ENCODE results near the gene C1QTNF8.

The C1QTNF8 gene, protein sequence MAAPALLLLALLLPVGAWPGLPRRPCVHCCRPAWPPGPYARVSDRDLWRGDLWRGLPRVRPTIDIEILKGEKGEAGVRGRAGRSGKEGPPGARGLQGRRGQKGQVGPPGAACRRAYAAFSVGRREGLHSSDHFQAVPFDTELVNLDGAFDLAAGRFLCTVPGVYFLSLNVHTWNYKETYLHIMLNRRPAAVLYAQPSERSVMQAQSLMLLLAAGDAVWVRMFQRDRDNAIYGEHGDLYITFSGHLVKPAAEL

DNA sequence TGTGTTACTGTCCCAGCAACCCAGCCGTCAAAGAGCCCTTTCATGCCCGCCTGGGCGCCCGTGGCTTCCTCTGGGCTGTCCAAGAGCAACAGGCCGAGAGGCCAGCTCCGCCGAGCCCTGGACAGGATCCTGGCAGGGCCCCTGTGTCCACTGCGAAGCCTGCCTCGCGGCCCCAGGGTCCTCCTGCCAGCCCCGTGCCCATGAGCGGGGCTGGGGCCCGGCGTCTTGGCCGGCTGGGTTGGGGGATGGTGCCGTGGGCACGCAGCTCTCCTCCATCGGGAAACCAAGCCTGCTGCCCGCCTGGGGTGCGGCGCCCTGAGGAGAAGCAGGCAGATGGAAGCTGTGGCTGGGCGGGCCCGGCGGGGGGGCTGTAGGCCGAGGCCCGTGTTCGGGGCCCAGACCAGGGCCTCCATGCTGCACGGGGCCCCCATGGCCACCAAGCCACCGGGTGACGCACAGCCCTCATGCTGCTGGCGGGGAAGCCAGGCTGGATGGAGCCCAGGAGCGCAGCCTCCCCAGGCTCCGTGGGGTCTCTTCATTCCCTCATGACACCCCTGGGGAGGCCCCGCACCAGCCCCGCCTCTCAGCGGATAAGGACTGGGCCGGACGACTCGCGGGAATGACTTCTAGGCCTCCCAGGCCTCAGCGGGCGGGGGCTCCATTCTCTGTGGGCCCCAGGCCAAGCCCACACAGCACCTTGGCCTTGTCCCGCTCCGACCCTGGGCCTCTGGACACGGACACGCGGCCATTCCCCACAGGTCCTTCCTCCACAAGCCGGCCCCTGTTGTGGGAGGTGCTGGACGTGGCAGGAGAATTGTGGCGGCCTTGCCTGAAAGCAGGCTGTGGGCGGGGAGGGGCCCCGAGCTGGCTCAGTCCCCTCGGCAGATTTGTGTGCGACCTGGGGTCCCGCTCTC lies at the start of gene C1QTNF8:
Gene C1QTNF8, minus strand, starts transcription at position 76 of the 914 bp plus-strand sequence. CDS start 1,322 bp downstream, outside the sequence.
- DNase-seq: no peak

DNA sequence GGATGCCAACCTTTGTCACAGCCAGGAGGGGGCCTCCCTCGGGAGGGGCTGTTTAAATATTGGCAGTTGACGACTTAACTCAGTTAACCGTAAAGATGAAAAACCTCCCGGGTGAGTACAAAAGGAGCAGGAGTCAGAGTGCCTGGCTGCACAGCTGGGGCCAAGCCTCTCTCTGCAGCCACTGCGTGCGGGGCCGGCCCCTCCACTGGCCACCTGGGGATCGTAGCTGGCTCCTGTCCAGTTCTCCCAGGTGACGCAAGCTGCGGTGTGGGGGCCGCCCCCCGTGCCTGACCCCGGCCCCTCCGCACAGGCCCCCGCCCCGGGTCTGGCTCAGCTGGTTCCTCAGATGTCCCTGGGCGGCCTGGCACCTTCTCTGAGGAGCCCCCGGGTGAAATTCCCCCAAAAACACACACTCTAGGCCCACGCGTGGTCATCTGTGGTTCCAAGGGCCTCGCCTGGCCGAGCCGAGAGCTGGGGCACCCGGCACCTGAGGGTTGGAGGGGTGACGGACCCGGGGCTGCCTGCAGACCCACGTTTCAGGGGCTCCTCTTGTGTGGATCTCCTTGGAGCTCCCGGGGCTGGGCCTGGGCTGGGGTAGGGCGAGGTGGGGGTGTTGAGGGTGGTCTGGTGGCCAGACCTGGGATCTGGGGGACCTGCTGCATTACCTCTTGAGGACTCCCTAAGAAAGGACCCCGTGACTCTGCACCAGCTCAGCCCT lies 49.5 kb upstream of the C1QTNF8 start:
- DNase-seq: no peak

DNA sequence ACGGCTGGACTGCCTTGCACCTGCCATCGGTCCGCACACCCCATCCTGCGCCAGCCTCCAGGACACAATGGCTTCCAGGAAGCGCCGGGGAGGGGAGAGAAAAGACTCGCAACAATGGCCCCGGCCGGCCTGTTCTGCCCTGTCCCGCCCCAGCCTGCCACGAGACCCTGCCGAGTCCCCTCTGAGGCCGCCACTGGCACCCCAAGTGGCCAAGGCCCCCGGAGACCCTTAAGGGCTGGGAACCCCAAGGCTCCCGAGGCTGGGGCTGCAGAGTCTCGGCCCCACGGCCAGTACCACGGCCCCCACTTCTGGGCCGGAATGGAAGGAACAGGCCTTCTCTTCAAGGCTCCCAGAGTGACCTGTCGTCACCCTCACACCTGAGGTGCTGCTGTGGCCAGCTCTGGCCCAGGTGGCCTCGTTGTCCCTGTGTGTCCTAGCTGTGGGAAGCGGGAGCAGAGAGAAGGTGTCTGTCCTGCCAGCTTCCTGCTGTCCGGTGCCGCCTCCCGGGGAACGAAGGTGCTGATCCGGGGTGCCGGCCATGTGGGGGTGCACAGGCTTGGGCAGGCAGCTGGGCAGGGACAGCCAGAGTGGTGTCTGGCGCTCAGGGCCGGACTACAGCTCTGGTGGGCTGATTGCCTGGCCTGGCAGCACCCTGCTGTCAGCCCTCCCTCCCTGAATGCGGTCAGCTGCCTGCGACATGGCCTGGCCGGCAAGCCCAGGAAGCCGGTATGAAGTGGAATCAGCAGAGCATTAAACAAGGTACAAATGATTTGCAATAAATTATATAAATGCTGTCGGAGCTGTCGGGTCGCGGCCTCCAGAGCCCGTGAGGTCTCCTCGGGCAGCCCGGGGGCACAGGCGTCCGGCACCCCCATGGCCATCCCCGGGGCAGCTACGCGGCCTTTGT lies 48.7 kb upstream of the C1QTNF8 start:
- DNase-seq: no peak

DNA sequence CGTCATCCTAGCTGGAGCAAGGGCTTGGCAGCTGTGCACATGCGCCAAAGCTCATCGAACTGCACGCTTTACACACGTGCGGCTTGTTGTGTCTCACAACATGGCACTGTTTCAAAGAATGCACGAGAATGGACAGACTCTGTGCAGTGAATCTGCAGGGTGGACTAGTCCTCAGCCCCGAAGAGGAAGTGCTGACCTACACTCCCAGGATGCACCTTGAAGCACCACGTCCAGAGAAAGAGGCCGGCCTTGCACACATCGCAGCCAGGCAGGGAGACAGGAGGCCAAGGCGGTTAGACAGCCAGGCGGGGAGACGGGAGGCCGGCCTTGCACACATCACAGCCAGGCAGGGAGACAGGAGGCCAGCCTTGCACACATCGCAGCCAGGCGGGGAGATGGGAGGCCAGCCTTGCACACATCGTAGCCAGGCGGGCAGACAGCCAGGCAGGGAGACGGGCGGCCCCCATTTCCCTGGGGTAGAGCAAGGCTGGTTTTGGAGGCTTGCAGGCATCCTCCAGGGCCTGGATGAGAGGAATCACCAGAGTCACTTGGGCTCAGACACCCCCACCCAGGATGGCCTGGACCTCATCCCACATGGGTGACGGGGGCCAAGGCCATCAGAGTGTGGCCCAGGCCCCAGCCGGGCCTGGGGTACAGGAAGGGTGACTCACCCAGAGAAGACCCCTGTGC lies 47.9 kb upstream of the C1QTNF8 start:
- no peak for DNase-seq

DNA sequence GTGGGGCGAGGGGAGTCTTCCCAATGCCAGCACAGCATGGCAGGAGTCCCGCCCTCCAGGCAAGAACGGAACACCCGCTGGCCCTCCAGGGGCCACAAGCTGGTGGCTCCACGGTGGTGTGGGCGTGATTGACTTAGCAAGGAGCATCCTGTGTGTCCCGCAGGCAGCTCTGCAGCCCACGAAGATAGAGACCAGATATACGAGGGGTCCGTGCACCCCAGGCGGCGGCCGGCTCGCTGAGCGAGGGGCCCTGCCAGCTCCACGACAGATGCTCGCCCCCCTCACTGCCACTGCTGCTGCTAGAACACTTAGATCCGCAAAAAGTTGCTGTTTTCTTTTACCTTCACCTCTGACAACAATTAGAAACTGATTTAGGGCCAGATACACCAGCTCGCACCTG lies 46.9 kb upstream of the C1QTNF8 start:
- no peak for DNase-seq

DNA sequence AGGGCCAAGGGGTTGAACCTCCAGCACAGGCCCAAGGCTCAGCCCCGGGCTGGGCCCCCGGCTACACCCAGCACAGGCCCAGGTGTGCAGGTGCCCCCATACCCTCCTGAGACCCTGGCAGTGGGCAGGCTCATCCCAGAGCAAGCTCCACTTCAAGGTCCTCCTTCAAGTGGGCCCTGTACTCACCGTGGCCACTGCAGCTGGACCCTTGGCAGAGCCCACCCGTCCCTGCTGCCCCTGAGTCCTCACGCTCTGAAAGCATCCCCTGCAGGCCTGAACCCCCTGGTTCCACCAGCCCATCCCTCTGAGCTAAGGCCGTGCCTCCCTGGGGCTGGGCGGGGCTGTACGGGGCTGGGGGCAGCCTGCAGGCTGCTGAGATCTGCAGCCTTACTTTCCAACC lies 45.7 kb upstream of the C1QTNF8 start:
- no peak for DNase-seq

DNA sequence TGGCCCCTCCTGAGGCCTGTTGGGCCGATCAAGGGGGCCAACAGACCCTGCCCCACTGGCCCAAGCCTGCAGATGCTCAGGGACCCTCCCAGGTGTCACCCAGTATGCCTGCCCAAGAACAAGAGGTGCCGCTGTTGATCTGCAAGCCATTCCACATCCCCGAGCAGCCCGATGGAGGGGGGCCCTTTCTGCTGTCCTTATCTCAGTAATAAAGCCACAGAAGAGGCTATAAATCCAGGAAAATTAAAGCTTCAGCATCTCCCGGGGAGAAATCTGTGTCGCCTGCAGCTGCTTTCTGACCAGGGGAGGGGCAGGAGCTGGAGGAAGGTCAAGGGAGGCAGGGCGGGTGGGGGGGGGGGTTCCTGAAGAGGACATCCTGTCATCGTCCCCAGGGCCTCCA lies 45.1 kb upstream of the C1QTNF8 start:
- DNase-seq: no peak

DNA sequence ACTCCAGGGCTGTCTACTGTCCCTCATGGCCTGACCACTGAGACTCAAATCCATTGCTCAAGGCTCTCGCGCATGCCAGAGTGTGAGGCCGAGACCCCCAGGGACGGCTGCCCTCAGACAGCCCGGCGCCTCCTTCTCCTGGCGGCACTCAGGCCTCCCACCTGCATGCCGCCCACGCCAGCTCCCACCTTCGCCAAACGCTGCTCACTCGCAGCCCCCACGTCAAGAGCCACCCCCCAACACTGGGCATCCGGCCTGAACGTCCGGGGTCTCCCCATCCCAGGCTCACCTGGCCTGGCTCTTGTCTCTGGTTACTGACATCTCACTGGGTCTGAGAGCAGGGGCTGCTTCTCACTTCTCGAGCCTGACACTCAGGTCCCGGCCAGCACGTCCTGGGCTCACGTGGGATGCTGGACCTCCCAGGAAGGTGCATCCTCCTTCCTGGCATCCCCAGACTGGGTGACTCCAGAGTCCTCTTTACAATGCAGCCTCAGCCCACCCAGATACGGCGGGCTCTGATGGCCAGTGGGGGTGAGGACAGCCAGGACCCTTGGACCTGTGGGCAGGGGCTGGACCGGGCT lies 44.6 kb upstream of the C1QTNF8 start:
- no peak for DNase-seq

DNA sequence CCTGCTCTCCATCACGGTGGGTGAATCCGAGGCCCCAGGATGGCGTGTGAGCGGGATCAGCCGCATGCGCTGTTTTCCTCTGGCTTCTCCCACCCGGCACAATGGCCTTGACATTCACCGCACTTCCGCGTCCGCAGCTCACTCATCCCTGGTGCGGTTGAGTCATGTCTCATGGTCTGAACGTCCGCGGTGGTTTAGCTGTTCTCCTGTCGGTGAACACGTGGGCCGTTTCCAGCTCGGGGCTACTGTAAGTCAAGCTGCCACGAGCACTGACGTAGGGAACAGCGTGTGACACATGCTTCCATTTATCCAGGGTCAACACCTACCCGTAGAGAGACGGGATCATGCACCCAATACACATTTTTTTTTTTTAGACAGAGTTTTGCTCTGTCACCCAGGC lies 41.6 kb upstream of the C1QTNF8 start:
- DNase-seq: no peak

DNA sequence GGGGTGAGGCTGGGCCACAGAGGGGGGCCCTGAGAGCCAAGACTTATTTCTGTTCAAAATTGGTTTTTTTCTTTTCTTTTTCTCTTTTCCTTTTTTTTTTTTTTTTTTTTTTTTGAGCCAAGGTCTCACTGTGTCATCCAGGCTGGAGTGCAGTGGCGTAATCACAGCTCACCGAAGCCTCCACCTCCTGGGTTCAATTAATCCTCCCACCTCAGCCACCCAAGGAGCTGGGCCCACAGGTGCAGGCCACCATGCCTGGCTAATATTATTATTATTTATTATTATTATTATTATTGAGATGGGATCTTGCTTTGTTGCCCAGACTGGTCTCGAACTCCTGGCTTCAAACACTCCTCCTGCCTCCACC lies 39.4 kb upstream of the C1QTNF8 start:
- DNase-seq: no peak

DNA sequence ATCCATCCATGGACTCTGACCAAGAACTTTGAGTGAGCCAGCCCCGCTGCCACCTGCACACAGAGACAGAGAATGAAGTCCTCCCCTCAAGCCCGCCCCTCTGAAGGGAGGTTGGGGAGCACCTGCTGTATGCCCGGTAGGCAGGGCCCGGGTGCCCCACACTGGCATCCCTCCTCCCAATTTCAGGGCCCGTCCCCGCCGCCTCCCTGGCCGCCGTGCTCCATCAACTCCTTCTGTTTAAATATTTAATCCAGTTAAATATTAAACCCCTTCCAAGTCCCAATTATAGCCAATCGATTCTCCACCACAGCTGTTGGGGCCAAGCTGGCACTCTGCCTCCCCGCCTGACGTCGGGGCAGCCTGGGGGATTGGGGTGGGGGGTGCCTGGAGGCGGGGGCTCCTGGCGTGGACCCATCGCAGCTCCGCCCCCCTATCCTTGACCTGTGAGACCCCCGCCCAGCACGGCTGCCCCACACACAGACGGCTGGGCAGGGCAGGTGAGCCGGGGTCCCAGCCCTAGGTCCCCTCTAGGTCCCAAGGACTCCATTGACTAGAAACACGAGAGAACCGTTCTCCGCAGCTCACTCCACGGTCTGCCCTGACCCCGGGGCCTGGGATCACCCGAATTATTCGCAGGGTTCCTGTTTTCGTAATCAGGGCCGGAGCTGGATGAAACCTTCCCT lies 38.9 kb upstream of the C1QTNF8 start:
- no peak for DNase-seq

DNA sequence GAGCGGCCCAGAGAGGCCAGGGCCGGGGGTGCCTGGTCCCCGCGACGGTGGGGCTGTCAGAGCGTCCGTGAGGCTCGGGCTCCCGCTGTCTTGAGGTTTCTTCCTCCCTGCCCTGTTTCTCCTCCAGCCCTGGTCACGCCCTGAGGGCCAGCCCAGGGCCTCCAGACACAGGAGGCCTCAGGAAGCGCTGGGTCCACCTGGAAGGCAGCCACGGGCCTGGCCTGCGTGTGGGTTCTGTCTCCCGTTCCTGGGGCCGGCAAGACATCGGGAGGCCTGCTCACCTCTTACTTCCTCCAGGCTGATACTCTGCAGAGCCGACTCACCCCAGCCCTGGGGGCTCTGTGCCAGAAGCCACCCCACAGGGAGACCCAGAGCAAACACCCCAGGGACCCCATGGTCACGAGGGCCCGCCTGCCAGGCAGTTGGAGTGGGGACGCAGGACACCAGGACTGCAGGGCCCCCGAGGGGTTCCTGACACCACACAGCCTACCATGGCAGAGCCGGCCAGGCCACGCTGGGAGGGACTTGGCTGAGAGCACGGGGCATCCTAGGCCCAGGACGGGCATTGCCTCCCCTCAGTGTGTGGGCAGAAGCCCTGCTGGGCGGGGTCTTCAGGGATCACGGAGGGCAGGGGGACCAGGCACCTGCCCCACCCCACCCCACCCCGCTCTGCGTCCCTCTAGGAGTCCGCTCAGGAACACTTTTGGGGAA lies 37.9 kb upstream of the C1QTNF8 start:
- no peak for DNase-seq

DNA sequence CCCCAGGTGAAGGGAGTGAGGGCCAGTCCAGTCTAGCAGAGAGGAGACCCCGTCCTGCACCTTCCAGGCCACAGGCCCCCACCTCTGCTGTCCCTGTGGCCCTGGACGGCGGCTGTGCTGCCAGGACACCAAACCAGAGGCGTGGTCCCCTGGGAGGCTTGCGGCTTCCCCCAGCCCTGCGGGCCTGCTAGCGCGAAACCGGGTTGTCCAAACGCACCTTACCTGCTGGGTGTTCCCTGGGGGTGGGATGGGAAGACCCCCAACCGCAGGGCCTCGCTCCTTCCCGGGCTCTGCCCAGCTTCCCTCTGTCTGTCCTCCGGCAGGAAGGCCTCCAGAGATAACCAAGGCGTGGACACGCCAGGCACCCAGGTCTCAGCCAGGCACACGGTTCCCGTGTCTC lies 37.2 kb upstream of the C1QTNF8 start:
- no peak for DNase-seq

DNA sequence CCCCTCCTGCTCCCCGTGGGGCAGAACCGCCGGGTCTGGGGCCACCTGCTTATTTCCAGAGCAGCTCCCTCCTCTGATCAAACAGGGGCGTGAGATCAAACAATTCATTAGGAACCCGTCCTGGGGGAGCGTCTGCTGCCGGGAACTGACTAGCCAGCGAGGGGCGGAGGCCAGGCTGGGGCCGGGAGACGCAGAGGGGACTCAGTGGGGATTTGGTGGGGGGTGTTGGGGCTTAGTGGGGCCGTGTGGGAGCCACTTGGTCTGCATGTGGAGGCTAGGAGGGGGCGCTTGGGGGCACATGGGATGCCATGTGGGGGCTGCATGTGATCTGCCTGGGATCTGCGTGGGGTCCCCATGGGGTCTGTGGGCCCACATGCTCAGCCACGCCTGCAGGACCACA lies 36.4 kb upstream of the C1QTNF8 start:
- no peak for DNase-seq

DNA sequence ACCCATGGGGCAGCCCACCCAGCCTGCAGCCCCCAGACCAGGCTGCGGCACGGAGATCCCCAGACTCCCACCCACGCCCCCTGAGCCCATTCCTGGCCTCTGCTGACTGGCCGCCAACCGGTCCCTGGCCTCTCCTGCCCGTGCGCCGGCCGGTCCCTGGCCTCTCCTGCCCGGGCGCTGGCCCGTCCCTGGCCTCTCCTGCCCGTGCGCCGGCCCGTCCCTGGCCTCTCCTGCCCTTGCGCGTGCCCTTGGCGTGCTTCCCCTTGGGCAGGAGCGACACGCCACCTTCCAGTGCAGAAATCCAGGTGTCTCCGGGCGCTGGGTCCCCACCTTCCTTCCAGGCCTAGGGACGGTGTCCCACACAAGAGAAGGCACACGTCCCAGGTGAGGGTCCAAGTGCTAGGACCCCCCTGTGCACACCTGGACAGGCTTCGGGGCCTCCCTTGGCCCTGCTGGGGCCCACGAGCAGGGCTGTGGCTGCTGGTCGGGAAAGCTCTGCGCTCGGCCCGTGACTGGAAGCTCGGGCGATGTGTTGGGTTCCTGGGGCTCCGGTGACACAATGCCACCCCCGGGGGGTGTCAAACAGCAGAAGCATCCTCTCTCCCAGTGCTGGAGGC lies 35.4 kb upstream of the C1QTNF8 start:
- DNase-seq: no peak

DNA sequence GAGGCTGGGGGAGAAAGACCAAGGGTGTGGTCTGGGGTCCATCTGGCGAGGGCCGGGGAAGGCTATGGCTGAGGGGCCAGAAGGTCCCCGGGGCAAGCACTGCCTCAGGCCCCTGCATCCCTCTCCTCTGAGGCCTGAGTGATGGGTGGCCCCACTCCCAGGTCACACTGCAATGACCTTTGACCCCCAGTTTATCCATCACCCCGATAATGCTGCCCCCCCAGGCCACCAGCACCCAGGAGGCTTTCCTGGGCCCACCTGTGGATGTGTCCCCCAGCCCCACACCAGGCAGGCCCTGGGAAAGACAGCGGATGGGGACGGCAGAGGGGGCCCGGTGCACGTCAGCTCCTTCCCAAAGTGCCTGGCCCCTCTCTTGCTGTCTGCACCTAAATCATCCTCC lies 34.3 kb upstream of the C1QTNF8 start:
- no peak for DNase-seq

DNA sequence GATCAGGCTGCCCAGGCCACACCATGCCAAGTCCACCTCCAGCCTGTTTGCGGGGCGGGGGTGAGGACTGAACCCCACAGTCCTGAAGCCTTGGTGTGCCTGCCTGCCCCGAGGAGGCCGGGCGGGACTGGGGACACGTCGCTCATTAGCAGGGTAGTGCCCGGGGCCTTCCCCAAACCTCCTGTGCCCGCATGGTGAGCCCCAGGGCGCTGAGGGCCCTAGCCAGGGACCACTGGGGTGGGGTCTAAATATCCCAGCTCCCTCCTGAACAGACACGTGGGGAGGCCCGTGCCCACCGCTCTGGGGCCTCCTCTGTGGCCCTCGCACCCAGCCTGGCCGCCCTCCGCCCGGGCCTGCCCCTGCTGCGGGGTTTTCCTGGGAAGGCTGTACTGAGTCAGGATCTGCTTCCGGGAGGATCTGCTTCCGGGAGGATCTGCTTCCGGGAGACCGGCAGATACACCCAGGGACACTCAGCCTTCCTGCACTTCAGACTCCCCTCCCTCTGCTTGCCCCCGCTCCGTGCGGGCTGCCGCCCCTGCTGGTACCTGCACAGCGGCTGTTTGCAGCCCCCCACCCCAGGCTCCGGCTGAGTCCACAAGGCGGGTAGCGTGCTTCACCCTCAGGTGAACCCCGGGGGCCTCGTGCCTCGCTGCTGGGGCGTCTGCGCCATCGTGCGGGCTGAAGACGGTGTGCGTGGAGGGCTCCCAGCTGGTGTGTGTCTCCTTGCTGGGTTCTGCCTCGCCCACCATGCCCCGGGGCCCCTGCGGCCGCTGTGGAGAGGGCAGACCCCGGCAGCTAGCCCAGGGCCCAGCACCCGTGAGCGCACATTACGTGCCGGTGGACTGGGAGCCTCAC lies 33.3 kb upstream of the C1QTNF8 start:
- DNase-seq: no peak

DNA sequence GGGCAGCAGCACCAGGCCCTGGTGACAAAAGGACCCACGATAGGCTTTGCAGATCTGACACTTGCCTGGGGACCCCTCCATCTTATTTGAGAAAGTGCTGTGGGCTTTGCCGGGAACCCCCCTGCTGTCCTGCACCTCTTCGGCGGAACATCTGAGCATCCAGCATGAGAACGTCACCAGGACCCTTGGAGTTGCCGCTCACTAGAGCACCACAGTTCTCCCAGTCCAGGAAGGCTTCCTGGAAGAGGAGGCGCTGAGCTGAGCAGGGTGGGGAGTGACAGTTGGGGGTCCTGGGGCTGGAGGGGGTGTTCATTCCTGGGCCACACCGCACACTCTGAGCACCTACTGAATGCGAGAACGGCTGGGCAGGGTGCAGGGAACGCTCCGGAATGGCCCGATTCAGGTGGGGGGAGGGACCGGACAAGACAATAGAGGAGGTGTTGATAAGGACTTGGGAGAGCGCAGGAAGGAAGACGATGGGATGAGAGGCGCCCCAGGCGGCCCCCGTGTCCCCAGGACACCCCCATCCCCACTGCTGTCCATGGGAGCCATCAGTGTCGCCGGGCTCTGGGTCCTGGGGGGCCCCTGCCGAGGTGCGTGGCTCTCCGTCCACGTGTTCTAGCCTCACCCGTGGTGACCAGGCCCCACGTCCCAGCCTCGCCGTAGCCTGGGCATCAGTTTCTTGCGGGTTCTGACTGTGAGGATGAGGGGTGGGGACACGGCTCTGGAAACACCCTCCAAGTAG lies 32.1 kb upstream of the C1QTNF8 start:
- DNase-seq: no peak
